T-helper 2 cell (primary cell): ENCODE measurements around the gene CRYBG3.
"Not testable (repeated sequence)": the region's sequence is repeated elsewhere in the genome, so short reads cannot be mapped to it uniquely, and the experiment has no call there.

ENCODE experiments used
- DNase-seq, 5 experiments: peaks; one replicate each; pipeline versions ENCODE4 v3.0.0 to v3.0.0-alpha.2; 2012 to 2022
- total RNA-seq, 2 donors: gene quantifications; one replicate each; lab custom pipeline; 2026; lab: John Stamatoyannopoulos, UW

Gene CRYBG3
- 29.9 to 37.4 reads per million in 2 donors for total RNA-seq

- DNase-seq = peak; percentile 66 to 95 (median 71)
These were observed at the start of gene CRYBG3 for GRCh38 chr3:97821774-97822358. CRYBG3 (plus strand) TSS chr3:97822011; CDS start chr3:97822207, 196 bp downstream.

- no peak for DNase-seq
These were observed 48.9 kb upstream of the CRYBG3 start for GRCh38 chr3:97772926-97773325.

DNA sequence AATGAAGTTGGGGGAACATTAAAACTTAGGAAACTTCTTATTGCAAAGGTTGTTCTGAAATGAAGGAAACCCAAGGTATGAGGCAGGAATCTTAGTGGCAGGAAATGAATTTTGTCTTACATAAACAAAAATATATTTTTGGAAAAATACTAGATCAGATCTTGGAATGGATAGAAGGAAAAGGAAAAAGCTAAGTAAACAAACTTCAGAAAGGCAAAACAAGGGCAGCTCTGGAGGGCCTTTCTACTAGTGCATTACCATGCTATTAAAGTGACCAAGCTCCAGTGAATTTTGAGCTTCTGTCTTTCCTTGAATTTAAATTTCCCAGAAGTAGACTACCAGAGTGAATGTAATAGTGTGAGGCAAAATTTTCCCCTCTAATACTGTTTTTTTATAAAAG lies 43.7 kb upstream of the CRYBG3 start:
- no peak for DNase-seq

GRCh38 chr3:97793420-97794019 lies 28.3 kb upstream of the CRYBG3 start:
- peak in 2 of 5 experiments; percentile 38 to 76 for DNase-seq

GRCh38 chr3:97795951-97796350 lies 25.9 kb upstream of the CRYBG3 start:
- no peak for DNase-seq

DNA sequence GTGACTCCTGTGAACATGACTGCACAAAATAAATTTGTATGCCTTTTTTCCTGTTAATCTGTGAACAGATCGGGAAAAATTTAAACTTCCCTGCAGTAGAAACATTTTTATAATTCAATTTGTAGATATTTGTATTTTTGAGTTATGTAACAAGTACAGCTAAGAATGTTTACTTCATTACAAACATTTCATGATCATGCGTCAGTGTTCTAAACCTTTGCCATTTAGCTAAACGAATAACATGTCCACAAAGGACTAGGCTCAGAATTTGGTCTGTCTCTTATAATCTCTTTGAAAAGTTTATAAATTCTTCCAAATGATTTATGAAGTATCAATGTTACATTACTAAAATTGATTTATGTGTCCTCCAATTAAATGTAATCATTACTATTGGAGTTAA lies 17.3 kb upstream of the CRYBG3 start:
- DNase-seq = no peak

DNA sequence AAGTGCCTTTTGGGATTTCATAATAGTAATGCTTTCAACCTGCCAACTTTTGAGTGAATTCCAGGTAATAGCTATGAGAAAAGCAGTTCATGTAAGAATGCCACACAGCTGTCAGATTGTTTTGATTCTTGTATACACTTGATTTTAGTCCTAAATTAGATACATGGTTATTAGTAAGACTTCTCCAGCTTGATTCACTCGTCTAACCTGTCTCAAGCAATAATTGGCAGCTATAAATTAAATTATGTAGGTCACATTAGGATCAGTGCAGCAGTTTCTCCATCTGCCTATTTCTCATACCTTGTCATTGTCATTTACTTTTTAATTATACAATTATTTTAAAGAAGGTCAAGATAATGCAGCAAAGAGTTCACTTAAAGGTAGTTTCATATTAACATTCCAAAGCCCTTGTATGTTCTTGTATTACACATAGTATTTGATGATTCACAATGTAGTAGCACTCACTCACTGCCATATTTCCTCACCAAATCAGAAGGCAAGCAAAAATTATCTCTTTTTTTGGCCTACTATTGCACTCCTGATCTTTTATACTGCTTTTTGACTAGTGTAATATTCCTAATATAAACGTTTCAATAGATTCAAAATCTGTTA lies 10.9 kb upstream of the CRYBG3 start:
- DNase-seq = no peak

- DNase-seq = peak in 2 of 5 experiments; percentile 13 to 77
These were observed 6.5 kb upstream of the CRYBG3 start for GRCh38 chr3:97815149-97815917.

DNA sequence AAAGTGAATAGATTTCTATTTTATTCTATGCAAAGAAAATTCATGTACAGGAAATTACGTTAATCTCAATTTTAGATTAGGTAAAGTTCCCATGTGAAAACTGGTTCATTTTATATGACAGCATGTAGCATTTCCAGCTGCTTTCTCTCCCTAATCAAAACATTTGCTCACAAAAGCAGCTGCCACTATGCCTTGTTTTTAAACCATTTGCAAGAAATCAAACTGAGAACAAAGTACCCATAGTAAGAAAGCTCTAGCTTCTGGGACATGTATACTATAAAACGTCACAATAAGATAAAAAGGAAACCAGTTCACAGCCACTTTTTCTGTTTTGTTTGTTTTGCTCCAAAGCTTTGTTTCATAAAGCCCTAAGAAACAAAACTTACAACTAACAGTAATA lies 5.0 kb upstream of the CRYBG3 start:
- no peak for DNase-seq

GRCh38 chr3:97817965-97818364 lies 3.8 kb upstream of the CRYBG3 start:
- no peak for DNase-seq

DNA sequence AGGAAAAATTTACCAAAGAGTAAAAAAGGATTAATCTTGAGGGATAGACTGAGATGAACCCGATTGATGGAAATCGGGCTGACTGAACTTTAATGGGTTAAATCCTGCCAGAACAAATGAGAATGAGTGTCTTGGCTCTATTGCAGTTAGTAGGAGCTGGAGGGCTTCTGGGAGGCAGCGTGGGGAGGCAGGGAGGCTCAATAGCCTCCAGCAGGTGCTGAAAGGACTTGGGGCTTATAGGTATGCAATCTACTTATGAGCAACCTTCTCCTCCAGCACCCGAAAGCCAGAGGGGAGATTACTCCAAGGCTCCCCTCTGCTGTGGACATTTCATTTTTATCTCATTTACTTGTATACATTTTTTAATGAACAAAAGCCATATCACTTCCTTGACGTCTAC lies 1.0 kb upstream of the CRYBG3 start:
- no peak for DNase-seq

- peak in 3 of 5 experiments; percentile 21 to 44 (median 21) for DNase-seq
These were observed 481 bp upstream of the CRYBG3 start for GRCh38 chr3:97821287-97821773.

GRCh38 chr3:97822359-97822775 lies 556 bp downstream of the CRYBG3 start:
- peak in 2 of 5 experiments; percentile 0 to 39 for DNase-seq

GRCh38 chr3:97823046-97824004 lies 1.5 kb downstream of the CRYBG3 start:
- no peak for DNase-seq

DNA sequence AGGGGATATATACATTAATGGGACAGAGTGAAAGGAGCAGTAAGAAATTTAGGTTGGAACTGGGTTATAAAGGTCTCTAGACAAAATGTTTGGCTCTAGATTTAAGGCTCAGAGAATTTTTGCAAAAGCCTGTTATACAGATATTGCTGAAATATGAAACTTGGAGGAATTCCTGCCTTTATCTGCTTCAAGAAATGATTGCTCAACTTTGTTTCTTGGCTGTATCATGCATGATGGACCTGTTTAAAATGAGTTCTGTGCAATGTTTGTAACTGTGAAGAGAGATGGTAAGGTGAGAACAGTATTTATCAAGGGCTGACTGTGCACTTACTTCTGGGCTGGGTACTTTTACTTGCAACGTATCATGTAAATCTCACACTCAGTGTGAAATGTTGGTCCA lies 3.3 kb downstream of the CRYBG3 start:
- no peak for DNase-seq

- no peak for DNase-seq
These were observed 6.1 kb downstream of the CRYBG3 start for GRCh38 chr3:97827741-97828471.

DNA sequence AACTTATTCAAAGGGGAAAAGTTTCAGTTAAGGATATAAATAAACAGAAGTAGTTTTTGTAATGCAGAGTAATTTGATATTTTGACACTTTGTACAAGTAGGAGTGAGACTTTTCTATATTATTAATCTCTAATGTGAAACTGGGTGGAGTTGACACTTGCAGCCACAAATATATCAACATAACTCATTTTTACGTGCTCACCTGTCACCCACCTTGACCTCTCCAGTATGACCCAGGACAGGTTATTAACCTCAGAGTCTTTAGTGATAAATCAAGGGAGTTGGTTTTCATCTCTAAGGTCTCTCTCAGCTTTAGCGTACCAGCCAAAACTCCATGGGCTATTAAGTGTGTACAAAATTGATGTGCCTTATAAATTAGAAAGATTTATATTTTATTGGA lies 7.4 kb downstream of the CRYBG3 start:
- no peak for DNase-seq

DNA sequence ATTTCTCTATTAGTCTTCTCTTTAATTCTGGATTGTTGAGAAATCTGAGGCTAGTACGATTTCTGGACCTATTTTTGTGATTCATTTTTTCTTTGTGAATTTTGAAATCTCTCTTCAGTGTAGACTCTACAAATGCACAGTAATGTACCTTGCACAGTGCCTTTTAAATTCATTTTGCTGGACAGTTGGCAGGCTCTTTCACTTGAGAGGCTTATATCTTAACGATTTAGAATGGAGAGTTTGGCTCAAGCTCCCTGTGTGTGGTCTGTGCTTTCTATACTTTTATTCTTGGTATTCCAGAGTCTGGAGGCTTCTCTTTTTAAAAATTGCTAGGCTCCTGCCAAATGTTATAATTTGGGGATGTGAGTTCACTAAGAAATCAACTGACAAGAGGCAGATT lies 8.8 kb downstream of the CRYBG3 start:
- no peak for DNase-seq

- DNase-seq = no peak
These were observed 9.3 kb downstream of the CRYBG3 start for GRCh38 chr3:97831140-97831539.

DNA sequence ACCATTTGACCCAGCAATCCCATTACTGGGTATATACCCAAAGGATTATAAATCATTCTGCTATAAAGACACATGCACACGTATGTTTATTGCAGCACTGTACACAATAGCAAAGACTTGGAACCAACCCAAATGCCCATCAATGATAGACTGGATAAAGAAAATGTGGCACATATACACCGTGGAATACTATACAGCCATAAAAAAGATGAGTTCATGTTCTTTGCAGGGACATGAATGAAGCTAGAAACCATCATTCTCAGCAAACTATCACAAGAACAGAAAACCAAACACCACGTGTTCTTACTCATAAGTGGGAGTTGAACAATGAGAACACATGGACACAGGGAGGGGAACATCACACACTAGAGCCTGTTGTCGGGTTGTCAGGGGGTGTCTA lies 11.4 kb downstream of the CRYBG3 start:
- DNase-seq = not testable (repeated sequence)

DNA sequence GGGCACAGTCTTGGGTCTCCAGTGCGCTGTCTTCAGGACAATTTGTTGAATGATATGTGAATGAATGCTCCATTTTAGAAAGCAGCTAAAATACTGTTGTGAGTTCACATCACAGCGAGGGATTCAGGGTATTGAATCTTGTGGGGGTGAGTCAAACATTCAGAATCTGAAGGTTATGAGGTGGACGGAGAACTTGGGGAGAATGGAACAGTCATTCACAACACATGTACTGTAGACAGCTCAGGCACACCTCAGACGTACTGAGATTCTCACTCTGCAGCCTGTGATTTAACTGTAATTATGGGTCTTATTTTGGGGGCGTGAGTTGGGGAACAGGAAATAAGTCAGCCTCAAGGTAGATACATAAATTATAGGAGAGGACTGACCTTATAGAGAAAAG lies 13.9 kb downstream of the CRYBG3 start:
- no peak for DNase-seq
